ENCODE results near the gene POLR2M. TPM values are rescaled to one million over a fixed set of nuclear protein-coding genes. Genes with fewer than 3 reads are reported as not detected.

Gene POLR2M
- total RNA-seq, 5 donors from 2014 or later (not counting 1 experiment from before 2014, with no cell fraction given): 85.7 to 98.0 (median 91.4) TPM

DNA sequence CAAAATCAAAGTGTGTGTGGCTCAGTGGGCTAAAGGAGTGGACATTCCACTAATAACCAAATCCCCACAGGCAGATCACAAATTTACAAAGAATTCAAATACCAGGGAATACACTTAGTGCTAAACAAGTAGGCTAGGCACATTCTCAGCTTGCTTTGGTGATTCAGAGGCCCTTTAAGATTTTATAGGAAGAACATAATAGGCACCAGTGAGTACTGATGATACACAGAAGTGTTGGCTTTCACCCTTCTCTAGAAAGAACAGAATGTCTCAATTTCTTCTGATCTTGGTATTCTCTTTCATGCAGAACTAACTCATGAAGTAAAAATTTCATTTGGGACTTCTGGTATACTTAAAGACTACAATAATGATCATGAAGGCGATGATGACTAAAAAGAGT lies 55.0 kb downstream of the POLR2M start:
- CTCF ChIA-PET: no interaction called here
- no peak overlapping the region for H3K4me3 Mint-ChIP-seq

DNA sequence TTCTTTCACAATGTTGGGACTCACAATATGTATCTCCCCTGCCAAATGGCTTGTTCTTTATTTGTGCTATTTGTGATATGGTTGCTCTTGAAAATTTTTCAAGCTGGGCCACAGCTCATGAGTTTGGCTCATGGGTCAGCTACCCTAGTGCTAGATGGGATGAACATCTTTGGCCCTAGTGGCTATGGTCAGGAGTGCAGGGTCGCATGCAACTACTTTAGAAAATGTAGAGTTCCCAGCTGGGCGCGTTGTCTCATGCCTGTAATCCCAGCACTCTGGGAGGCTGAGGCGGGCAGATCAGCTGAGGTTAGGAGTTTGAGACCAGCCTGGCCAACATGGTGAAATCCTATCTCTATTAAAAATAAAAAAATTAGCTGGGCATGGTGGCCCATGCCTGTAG lies 55.8 kb downstream of the POLR2M start:
- Mint-ChIP-seq H3K27ac (no peak overlapping the region), H3K9me3 (no peaks in the 10 kb centered on the region), H3K4me3 (no peak overlapping the region), H3K4me1 (peaks cover 1 to 3% (median 2%) of the 10 kb centered on the region in 3 donors), H3K27me3 (no peaks in the 10 kb centered on the region), H3K36me3 (no peaks in the 10 kb centered on the region)
- H3K27me3 ChIP-seq (replicated peaks in 1 of 2; ENCODE audit: control insufficient read depth in 2 of 2, extremely low read depth in 1 of 2, insufficient read depth in 2 of 2, low read length in 1 of 2): no peaks in the 10 kb centered on the region
- no peaks in the 10 kb centered on the region for H3K4me1 ChIP-seq (ENCODE audit: control insufficient read depth in 1 of 2, extremely low read depth in 1 of 2, insufficient read depth in 2 of 2, low read length in 2 of 2)
- H3K9me3 ChIP-seq: no peaks in the 10 kb centered on the region
- no peak overlapping the region for H3K4me3 ChIP-seq (ENCODE audit: control insufficient read depth in 1 of 2, extremely low read depth in 1 of 2, low read length in 1 of 2)
- no peak for ATAC-seq (replicated peaks in 1 of 4)
- WGBS (ENCODE audit: insufficient coverage): 100% methylated on average over 1 of the region's 4 CpGs
- no peak for DNase-seq
- H3K36me3 ChIP-seq (ENCODE audit: control insufficient read depth in 2 of 2, extremely low read depth in 1 of 2, insufficient read depth in 1 of 2, low read length in 1 of 2): no peaks in the 10 kb centered on the region
- ChIA-PET CTCF (no interaction called here), POLR2A (no interaction called here)
- H3K27ac ChIP-seq (ENCODE audit: low read length): no peak overlapping the region

More for the DNA sequence above, 55.0 kb downstream of the POLR2M start:
- H3K27ac ChIP-seq (ENCODE audit: low read length): no peak overlapping the region
- H3K4me3 ChIP-seq (ENCODE audit: control insufficient read depth in 1 of 2, extremely low read depth in 1 of 2, low read length in 1 of 2): no peak overlapping the region
- no peaks in the 10 kb centered on the region for H3K36me3 ChIP-seq (ENCODE audit: control insufficient read depth in 2 of 2, extremely low read depth in 1 of 2, insufficient read depth in 1 of 2, low read length in 1 of 2)
- POLR2A ChIA-PET: no interaction called here
- DNase-seq (no peak), ATAC-seq (replicated peaks in 1 of 4) (no peak)
- WGBS (ENCODE audit: insufficient coverage): no CpG with 5 or more reads among the region's 1 CpG
- H3K27ac Mint-ChIP-seq: no peak overlapping the region
- no peaks in the 10 kb centered on the region for H3K27me3 ChIP-seq (replicated peaks in 1 of 2; ENCODE audit: control insufficient read depth in 2 of 2, extremely low read depth in 1 of 2, insufficient read depth in 2 of 2, low read length in 1 of 2)
- no peaks in the 10 kb centered on the region for H3K4me1 Mint-ChIP-seq
- no peaks in the 10 kb centered on the region for H3K27me3 Mint-ChIP-seq
- H3K36me3 Mint-ChIP-seq: no peaks in the 10 kb centered on the region
- H3K9me3 ChIP-seq: no peaks in the 10 kb centered on the region
- no peaks in the 10 kb centered on the region for H3K9me3 Mint-ChIP-seq
- no peaks in the 10 kb centered on the region for H3K4me1 ChIP-seq (ENCODE audit: control insufficient read depth in 1 of 2, extremely low read depth in 1 of 2, insufficient read depth in 2 of 2, low read length in 2 of 2)

DNA sequence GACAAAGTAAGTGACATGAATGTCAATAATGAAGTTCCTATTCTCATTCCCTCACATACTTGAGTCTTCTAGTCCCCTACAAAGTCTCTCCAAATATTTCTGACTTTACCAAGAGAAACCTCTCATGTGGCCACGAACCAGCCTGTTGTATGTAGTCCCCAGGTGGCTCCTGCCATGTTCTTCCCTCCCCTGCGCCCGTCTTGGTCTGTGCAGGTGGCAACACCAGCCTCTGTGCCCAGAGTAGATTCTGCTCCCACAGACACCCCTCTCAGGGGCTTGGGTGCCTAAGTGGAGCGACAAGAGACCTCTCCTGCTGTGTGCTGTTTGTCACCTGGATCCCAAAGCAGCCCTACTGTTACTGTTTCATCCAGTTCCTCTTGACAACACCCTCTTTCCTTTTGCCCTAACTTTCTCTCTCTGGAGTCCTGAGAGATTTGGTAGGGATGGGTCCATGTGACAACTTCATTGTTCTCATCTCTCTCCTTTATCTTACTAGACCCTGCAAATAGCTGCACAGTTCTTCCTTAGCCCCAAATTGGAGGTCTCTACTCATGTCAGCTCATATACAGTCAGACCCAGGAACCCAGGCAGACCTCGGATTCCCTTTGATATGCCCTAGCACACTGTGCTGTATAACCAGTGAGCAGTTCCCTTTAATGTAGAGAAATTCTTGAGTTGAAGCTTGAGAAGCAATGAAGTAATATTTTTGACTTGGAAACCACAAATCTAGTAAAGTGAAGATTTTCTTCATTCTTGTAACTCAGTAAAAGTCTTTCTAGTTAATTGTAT lies 56.9 kb downstream of the POLR2M start:
- H3K9me3 ChIP-seq: no peaks in the 10 kb centered on the region
- no peak for ATAC-seq (replicated peaks in 1 of 4)
- H3K27ac ChIP-seq (ENCODE audit: low read length): no peak overlapping the region
- Mint-ChIP-seq H3K4me3 (no peak overlapping the region), H3K36me3 (no peaks in the 10 kb centered on the region), H3K27ac (no peak overlapping the region), H3K4me1 (peaks cover 11 to 14% (median 12%) of the 10 kb centered on the region in 3 donors), H3K9me3 (no peaks in the 10 kb centered on the region), H3K27me3 (no peaks in the 10 kb centered on the region)
- CTCF ChIA-PET: no interaction called here
- WGBS (ENCODE audit: insufficient coverage): 27% methylated on average over 2 of the region's 5 CpGs
- POLR2A ChIA-PET: no interaction called here
- H3K4me1 ChIP-seq (ENCODE audit: control insufficient read depth in 1 of 2, extremely low read depth in 1 of 2, insufficient read depth in 2 of 2, low read length in 2 of 2): peaks cover 0 to 6% of the 10 kb centered on the region in 2 experiments
- H3K27me3 ChIP-seq (replicated peaks in 1 of 2; ENCODE audit: control insufficient read depth in 2 of 2, extremely low read depth in 1 of 2, insufficient read depth in 2 of 2, low read length in 1 of 2): no peaks in the 10 kb centered on the region
- no peaks in the 10 kb centered on the region for H3K36me3 ChIP-seq (ENCODE audit: control insufficient read depth in 2 of 2, extremely low read depth in 1 of 2, insufficient read depth in 1 of 2, low read length in 1 of 2)
- DNase-seq: no peak
- no peak overlapping the region for H3K4me3 ChIP-seq (ENCODE audit: control insufficient read depth in 1 of 2, extremely low read depth in 1 of 2, low read length in 1 of 2)

Other genes with a start within 250 kb of the POLR2M start
- 1 to 10 TPM in 2 of 5 donors, under 1 TPM in 3; 0.58 to 1.9 (median 0.82) TPM for gene MYZAP, start 114.8 kb upstream of the POLR2M start, total RNA-seq